ENCODE results near the gene NHSL2.

- TF ChIP-seq CTCF (IDR thresholded peaks at IDR 0.05; ENCODE audit: insufficient read depth, low read depth, low read length) (no peak), EZH2 (IDR thresholded peaks at IDR 0.05; ENCODE audit: insufficient read depth, low read length) (no peak)
Observed at GRCh38 chrX:71997320-71997719, 86.7 kb downstream of the NHSL2 start.
